DND-41 (cell line): ENCODE results near the gene TTLL7.

Experiments used
- EZH2 ChIP-seq: IDR thresholded peaks from 3 replicates; pipeline ENCODE4 v1.6.1; 2012; ENCODE audit warnings: borderline replicate concordance, low read depth, mild to moderate bottlenecking, moderate library complexity, low read length, inconsistent platforms; ENCODE audit not compliant: severe bottlenecking
- TF ChIP-seq, protein P1 (sequence below): IDR thresholded peaks from 2 replicates; pipeline ENCODE4 v1.5.1; 2012; ENCODE audit warnings: borderline replicate concordance, low read length, moderate library complexity, mild to moderate bottlenecking; ENCODE audit not compliant: poor library complexity, severe bottlenecking; ENCODE audit errors: extremely low read depth

DNA sequence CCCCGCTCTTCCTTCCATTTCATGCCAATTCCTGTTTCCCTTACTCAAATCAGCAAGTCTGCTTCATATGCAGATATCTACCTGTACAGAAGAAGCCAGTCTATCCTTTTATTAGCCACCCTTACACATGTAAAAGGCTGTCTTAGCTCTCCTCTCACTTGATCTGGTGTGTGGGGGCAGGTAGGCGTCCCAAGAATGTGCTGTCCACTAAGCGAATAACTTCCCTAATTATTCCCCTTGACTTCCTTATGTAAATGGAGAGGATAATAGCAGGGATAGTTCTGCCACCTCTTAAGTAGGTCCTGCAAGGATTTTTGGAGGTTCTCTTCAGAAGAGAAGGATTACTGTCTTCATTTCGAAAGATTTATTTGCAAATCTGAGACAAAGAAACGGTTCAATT is 160.4 kb downstream of the TTLL7 start:
- TF ChIP-seq, protein P1, sequence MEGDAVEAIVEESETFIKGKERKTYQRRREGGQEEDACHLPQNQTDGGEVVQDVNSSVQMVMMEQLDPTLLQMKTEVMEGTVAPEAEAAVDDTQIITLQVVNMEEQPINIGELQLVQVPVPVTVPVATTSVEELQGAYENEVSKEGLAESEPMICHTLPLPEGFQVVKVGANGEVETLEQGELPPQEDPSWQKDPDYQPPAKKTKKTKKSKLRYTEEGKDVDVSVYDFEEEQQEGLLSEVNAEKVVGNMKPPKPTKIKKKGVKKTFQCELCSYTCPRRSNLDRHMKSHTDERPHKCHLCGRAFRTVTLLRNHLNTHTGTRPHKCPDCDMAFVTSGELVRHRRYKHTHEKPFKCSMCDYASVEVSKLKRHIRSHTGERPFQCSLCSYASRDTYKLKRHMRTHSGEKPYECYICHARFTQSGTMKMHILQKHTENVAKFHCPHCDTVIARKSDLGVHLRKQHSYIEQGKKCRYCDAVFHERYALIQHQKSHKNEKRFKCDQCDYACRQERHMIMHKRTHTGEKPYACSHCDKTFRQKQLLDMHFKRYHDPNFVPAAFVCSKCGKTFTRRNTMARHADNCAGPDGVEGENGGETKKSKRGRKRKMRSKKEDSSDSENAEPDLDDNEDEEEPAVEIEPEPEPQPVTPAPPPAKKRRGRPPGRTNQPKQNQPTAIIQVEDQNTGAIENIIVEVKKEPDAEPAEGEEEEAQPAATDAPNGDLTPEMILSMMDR = no peak
- no peak for TF ChIP-seq EZH2
